Mesenteric fat pad (tissue), 1 donor: Measurements from ENCODE around the gene SNRK. TPM values are rescaled to one million over a fixed set of nuclear protein-coding genes. Genes with fewer than 3 reads are reported as not detected.

Source experiments
- DNase-seq: peaks from one replicate; pipeline ENCODE4 v3.0.0-alpha.2; 2020; ENCODE audit warnings: low spot score
- total RNA-seq: library from RNA; stranded (reverse); fragmentation: NEBNext Ultra II Directional; extraction: Animal tissue kit (Norgen Biotek cat#: 25700); gene quantifications from one replicate; pipeline ENCODE4 v1.2.1, GENCODE V29; 2021
- donor health status: DM: yes; HTN: yes; CAD: no.

Gene SNRK
- total RNA-seq, 1 donor from 2014 or later = 59.1 TPM

DNA sequence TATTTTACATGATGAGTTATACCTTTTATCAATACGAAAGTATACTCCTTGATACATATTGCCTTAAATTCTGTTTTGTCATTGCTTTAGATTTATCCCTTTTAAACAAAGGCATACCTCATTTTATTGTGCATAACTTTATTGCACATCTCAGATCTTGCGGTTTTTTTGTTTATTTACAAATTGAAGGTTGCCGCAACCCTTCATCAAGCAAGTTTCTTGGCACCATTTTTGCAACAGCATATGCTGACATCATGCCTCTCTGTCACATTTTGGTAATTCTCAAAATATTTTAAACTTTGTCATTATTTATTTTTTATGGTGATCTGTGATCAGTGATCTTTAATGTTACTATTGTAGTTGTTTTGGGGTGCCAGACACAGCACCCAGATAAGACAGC lies 20.9 kb downstream of the SNRK start:
- DNase-seq = no peak

DNA sequence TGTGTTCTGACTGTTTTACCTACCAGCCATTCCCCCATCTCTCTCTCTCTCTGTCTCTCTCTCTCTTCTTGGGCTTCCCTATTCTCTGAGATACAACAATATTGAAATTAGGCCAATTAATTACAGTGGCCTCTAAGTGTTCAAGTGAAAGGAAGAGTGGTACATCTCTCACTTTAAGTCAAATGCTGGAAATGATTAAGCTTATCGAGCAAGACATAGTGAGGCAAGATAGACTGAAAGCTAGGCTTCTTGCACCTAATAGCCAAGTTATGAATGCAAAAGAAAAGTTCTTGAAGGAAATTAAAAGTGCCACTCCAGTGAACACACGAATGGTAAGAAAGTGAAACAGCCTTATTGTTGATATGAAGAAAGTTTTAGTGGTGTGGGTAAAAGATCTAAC lies 21.3 kb downstream of the SNRK start:
- no peak for DNase-seq

DNA sequence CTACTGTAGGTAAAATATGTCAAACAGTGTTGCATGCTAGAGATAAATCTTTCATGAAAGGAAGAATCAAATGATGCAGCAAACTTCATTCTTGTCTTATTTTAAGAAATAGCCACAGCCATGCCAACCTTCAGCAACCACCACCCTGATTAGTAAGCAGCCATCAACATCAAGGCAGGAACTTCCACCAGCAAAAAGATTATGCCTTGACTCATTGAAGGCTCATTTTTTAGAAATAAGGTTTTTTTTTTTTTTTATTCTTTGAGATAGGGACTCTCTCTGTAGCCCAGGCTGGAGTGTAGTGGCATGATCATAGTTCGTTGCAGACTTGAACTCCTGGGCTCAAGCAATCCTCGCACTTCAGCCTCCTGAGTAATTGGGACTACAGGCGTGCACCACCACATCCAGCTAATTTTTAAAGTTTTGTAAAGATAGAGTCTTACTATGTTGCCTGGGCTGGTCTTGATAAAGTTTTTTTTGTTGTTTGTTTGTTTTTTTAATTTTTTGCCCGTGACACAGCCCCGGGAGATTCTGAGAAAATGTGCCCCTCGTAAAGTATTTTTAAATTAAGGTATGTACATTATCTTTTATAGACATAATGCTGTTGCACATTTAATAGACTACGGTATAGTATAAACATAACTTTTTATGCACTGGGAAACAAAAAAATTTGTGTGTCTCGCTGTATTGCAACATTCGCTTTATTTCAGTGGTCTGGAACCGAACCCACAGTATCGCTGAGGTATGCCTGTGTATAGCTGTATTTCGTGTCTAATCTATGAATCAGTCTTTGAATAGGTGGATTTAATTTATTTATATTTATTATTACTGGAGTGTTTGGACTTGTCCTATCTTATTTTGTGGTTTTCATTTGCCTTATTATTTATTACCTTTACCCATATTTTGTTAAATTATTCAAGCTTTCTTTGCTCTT lies 23.3 kb downstream of the SNRK start:
- DNase-seq = no peak

DNA sequence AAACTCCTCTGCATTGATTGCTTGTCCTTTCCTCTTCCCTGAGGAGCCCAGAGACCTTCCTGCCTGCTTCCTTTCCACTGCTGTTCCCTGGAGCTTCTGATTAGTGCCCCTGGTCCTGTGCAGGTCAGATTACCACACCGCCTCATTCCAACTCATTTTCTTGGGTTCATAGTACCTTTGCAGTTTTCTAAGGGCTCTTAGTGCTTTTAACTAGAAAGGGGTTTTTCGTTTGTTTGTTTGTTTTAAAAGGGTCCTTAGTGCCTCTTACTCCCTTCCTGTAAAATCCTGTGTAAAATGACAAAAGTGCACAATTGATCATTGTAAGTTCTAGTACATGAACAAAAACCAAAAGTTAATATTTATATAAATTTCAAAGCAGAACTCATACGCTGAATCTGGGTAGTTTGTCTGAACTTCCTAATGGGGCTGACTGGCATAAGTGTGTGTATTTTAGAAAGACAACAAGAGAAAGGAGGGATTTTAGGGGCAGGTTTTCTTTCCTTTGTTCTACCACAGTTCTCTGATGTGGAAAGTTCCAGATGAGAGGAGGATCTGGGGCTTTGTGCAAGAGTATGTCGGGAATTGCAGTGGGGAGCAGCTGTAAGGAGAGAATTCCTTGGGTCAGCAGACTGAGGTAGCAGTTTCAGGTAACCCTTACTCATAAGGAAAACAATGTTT lies 30.6 kb downstream of the SNRK start:
- DNase-seq = no peak

DNA sequence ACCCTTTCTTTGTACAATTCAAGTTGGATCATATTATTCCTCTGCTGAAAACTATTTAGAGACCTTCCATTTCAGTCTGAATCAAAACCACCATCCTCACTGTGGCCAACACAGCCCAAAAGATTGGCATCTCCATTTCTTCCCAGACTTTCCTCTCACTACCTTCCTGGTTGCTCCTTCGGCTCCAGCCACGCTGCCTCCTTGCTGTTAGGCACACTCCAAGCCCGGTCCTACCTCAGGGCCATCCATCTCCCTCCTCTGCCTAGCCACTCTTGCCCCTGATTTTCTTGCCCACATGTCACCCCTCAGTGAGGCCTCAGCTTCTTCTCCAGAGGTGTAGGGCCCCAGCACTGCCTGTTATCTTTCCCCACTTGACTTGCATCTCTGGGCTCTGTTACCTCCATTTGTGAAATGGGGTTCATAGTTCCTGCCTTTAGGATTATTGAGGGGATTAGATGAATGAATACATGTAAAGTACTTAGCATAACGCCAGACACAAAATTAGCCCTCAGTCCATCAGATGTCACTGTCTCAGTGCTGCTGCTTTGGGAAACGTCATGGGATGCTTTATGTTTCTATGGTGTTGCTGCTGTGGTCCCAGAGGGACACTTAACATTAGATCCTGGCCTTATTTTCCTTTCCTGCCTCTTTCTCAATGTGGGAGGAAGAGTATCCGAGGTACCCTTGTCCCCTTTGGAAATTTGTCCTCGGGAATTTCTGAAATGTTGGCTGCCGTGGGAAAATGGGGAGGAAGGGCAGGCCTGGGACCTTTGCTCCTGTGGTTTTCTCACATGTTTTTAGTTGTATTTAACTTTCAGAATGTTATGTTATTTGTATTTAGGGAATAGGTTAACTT lies 31.3 kb downstream of the SNRK start:
- DNase-seq = no peak

DNA sequence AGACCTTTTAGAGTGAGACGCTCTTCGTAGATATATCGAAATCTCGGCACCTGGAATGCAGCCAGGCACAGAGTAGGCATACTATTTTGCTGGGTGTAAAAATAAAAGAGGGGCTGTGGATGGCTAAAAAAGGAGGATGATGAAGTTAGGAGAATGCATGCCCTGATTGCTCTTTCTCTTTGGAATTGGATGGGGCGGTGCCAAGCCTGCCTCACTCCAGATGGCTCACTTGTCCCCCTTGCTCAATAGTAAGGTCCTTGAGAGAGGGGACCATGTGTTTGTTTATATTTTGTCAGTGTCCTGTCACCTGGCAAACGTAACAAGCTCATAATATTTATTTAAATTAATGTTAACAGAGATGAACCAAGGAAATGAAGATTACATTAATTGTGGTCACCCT lies 33.0 kb downstream of the SNRK start:
- no peak for DNase-seq

DNA sequence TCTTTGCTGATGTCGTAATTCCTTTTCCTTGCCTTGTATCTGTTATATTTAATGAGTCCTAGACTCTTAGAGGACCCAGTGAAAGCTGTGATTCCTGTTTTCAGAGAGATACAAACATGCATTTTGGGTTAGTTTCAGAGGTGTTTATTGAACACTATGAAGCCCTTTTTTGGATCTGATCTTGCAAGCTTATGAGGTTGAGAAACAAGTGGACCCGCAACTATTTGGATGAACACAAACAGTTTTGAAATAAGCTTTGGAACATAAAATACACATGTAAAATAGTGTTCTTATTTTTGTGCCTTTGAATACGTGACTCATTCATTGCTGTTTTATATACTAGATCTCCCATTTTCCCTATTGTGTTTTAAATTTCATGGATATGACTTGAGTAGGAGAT lies 33.5 kb downstream of the SNRK start:
- no peak for DNase-seq

DNA sequence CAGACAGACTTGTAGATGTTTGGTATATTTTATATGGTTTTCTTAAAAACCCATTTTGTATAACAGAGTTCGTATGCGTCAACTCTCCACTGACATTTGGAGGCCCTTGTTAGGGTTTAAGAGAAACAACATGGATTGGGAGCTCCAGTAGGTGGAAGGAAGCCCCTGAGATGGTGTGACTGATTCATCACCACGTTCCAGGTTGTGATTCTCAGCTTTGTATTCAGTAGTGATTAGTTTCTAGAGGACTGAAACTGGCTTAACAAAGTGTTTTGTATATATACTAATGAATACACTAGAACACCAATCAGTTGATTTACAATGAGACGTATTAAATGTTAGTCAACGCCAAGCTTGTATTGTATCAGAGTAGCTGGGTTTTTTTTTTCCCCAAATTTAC lies 33.9 kb downstream of the SNRK start:
- no peak for DNase-seq

DNA sequence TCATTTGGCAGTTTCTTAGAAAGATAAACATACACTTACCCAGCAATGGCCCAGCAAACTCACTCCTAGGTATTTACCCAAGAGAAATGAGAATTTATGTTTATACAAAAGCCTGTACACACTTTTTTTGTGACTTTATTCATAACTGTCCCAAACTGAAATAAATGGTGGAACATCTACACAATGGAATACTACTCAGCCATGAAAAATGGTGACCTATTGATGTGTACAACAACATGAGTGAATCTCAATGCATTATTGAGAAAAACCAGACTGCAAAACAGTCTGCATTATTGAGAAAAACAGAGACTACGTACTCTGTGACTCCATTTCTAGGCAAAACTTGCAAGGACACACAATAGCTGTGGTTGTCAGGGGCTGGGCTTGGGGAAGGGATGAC lies 37.2 kb downstream of the SNRK start:
- no peak for DNase-seq

DNA sequence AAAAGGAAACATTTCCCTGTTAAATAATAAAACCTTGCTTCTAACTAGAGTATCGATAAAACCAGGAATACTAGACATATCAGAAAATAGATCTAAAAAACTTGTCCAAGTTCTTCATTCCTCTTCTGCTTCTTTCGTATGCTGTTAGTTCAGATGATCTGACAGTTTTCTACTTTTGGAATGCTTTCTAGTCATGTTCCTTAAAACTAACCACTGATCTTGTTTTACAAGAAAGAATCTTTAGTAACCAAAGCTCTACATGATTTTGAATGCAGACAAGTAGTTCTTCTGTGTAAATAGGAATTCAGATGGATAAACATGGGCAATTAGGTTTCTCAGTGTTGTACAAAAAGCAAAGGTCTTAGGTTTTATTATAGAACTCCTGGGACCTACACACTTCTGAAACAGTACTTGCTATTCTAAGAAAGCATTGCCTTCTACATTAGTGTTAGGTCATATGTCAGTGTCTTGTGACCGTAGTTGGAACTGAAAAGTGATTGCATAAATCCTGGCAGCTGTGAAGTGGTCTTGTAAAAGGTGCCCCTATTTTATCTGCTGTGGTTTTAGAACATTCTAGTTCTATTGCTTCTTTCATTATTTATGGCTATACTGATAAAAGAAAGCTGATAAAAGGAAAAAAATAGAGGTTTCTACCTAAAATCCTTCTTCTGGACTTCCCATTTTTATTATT lies 40.7 kb downstream of the SNRK start:
- no peak for DNase-seq

DNA sequence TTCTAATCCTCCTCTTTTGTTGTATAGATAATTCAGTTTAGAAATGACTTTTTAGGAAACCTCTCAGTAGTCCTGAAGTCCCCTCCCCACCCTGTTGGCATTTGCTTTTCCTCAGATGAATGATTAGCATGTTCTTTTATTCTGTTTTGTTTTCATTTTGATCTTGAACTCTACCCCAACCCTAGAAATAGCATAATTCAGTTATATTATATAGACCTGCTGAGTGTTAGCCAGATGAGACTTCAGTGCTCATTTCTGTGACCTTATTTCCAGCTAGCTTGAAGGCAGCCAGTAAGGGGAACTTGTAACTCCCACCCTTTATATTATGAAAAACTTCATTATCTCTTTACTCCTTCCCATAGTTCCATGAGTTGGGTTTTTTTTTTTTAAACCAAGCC lies 41.2 kb downstream of the SNRK start:
- DNase-seq = no peak

DNA sequence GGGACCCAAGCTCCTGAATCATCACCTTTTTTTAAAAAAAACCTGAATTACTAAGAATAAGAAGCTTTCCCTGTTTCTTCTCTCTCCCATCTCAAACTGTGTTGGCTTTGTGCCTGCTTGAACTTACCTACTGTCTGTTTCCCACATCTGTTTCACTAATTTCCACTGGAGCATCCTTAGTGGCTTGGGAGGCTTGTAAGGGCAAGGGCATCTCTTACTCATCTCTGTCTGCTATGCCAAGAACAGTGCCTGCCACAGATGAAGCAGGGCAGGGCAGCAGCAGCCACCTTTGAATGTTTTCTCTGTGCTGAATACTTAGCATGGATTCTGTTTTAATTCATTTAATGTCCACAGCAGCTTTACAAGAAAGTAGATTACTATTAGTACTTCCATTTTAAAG lies 42.3 kb downstream of the SNRK start:
- DNase-seq = no peak

DNA sequence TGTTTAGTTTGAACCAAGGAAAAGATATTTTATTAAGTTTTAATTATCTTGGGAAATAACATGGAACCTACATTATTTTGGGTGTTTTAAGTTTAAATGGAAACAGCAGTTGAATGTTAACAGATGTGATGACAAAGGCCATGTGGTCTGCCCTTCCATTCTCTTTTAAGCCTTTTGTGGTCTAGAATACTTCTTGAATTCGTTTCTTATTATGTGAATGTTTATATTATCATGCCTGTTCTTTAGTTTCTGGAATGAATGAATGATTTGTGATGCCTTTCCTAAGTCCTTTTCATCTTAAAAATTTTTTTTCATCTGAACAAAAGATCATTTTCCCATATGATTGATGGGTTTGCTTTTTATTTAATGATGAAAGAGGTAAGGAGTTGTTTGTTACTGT lies 44.6 kb downstream of the SNRK start:
- DNase-seq = no peak

DNA sequence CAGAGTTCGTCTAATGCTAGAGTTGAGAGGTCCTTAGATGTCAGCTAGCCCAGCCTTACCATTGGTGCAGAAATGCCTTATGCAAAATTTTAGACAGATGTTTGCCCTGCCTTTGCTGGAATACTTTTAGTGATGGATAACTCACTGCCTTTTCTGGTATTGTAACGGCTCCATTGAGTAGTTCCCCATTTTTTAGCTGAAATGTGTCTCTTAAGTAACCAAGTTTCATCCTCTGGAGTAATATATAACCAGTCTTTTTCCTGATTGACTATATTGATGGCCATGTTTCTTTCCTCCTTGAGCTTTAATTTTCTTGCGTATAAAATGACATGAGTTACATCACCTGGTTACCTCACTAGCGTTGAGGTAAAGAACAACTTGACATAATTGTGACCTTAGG lies 45.0 kb downstream of the SNRK start:
- DNase-seq = no peak

DNA sequence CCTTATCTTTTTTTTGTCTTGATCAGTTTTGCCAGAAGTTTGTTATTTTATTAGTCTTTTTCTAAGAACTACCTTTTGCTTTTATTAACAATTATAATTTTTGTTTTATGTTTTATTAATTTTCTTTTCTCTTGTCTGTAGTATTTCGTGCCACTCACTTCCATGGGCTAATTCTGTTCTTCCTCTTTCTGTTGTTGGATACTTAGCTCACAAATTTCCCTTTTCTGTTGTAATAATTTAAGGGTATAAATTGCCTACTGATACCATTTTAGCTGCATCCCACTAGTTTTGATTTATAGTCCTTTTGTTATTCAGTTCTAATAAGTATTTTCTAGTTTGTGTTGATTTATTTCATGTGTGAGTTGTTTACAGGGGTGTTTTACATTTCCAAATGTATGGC lies 48.6 kb downstream of the SNRK start:
- DNase-seq = no peak

DNA sequence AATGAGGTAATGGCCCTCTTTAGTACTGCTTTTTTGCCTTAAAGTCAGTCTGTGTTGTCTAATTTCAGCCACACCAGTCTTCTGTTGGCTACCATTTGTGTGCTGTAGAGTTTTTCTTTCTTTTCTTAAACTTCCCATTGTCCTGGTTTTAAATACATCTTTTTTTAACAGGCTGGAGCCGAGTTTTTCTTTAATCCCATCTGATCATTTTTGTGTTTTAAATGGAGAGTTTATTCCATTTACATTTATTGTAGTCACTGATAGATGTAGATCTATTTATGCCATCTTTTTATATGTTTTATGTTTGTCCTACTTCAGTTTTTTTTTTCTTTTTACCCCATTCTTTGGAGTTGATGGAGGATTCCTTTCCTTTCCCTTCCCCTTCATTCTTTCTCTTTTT lies 49.5 kb downstream of the SNRK start:
- DNase-seq = no peak

DNA sequence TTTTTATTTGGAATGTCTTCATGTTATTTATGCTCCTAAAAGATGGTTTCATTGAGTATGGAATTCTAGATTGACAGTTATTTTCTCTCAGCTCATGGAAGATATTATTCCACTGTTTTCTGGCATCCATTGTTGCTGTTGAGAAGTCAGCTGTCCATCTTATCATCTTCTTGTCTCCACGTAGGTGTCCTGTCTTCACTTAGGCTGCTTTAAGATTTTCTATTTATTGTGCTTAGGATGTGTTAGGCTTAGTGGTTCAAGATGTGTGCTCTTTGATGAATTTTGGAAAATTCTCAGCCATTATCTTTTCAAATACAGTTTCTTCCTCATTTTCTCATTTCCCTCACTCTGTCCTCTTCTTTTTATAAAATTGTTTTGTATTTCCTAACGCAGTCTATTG lies 52.0 kb downstream of the SNRK start:
- DNase-seq = no peak

DNA sequence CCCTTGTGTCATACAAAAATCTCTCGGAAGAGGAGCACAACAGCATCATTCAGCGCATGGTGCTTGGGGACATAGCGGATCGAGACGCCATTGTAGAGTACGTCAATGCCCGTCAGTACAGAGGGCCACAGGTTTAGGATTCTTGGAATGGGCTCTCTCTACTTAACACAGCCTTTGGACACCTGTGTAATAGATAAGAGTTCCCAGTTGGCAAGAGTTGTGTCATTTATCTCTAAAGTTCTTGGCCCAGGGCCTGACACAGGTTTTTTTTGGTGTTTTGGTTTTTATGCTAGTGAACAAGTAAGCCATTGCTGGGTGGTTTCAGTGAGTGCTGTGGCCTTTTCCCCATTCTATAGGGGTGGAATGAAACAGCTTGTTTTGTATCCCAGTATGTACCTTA lies 54.1 kb downstream of the SNRK start:
- no peak for DNase-seq

DNA sequence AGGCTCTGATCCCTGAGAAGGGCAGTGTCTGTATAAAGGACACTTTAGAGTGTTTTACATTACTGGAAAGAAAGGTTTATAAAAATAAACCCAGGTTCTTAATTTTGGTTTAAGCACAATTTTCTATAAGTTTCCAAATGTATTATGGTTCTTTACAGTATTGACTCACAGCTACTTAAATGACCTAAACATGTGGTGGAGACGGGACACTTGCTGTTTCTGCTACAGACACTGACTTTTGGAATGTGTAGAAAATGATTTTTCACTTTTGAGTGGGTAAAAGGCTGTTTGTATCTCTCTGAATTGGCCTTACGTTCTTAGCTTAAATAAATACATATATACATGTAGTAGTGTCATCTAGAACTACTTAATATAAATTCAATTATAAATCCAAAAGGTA lies 55.4 kb downstream of the SNRK start:
- DNase-seq = no peak

DNA sequence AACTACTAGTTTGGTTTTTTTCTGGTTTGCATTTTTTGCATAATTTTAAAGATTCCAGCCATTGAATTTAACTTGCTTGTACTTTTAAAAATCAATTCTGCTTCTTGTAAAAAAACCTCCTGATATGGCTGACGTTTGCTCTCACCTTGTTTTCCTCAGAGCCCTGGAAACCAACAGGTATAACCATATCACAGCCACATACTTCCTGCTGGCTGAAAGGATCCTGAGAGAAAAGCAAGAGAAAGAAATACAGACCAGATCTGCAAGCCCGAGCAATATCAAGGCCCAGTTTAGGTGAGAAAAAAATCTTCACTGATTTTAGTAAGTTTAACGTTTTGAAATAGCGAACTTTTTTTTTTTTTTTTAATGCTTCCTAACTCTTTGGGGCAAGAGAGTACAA lies 56.8 kb downstream of the SNRK start:
- DNase-seq = no peak

DNA sequence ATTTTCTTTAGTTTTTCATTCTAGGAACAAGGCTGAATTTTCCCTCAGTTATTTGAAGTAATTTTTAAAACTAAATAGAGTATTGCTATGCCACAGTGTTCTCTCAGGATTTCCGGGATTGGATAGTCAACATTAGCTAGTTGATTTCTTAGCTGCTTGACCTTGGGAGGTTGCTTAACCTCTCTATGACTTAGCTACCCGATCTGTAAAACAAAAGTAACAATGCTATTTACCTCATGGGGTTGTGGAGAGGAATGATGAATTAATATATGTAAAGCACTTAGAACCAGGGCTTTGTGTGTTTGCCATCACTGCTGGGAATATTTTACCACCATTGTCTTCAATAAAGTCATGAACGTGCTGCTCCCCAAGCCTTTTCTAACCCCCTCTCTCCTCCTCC lies 57.5 kb downstream of the SNRK start:
- no peak for DNase-seq
